HepG2 (cell line): ENCODE results near the gene LYRM7. TPM values are rescaled to one million over a fixed set of nuclear protein-coding genes. Genes with fewer than 3 reads are reported as not detected.
A peak's percentile ranks its signal among the peaks of the same experiment; 100 is the strongest.

ENCODE experiments used
- ADNP ChIP-seq: sonication (generic); formaldehyde crosslinking; IDR thresholded peaks from 2 replicates; pipeline ENCODE4 v1.4.0; 2020; ENCODE audit warnings: missing genetic modification reagents
- CENPX ChIP-seq: sonication (generic); formaldehyde crosslinking; IDR thresholded peaks from 2 replicates; pipeline ENCODE4 v1.9.0; 2021; ENCODE audit warnings: mild to moderate bottlenecking, missing genetic modification reagents, moderate library complexity
- FOXA1 ChIP-seq, 2 experiments: fragments of 450-650 bp in 1 of 2; sonication (generic) in 1 of 2; formaldehyde crosslinking in 1 of 2; IDR thresholded peaks; 2 replicates each; pipeline versions ENCODE4 v1.4.0 to v1.6.1; 2016 to 2020; ENCODE audit warnings: missing genetic modification reagents in 1 of 2
- JUND ChIP-seq: sonication (generic); formaldehyde crosslinking; IDR thresholded peaks from 2 replicates; pipeline ENCODE4 v1.8.0; 2022; ENCODE audit warnings: mild to moderate bottlenecking, missing genetic modification reagents
- MAFF ChIP-seq: IDR thresholded peaks from 2 replicates; pipeline ENCODE4 v1.6.1; 2011; ENCODE audit warnings: low read depth, low read length, improper control_type of control experiment
- PATZ1 ChIP-seq: sonication (generic); formaldehyde crosslinking; IDR thresholded peaks from 2 replicates; pipeline ENCODE4 v1.4.0; 2020; ENCODE audit warnings: missing genetic modification reagents
- PAXIP1 ChIP-seq: sonication (generic); formaldehyde crosslinking; conservative IDR thresholded peaks from 2 replicates; pipeline ENCODE4 v1.4.0; 2020; ENCODE audit warnings: mild to moderate bottlenecking, missing genetic modification reagents, moderate library complexity
- POLR2G ChIP-seq: fragments of 200-400 bp; formaldehyde crosslinking; IDR thresholded peaks from 2 replicates; pipeline ENCODE4 v1.6.1; 2018; ENCODE audit warnings: mild to moderate bottlenecking, low read depth, low read length, moderate library complexity
- RXRA ChIP-seq: sonication (generic); formaldehyde crosslinking; IDR thresholded peaks from 2 replicates; pipeline ENCODE4 v1.5.1; 2020; ENCODE audit warnings: missing genetic modification reagents
- SNAI1 ChIP-seq: sonication (generic); formaldehyde crosslinking; IDR thresholded peaks from 2 replicates; pipeline ENCODE4 v1.5.0; 2020; ENCODE audit warnings: mild to moderate bottlenecking, missing genetic modification reagents, borderline replicate concordance
- ZBTB7B ChIP-seq: sonication (generic); formaldehyde crosslinking; IDR thresholded peaks from 2 replicates; pipeline ENCODE4 v1.4.0; 2020; ENCODE audit warnings: missing genetic modification reagents
- ZMAT5 ChIP-seq: sonication (generic); formaldehyde crosslinking; IDR thresholded peaks from 2 replicates; pipeline ENCODE4 v1.5.0; 2020; ENCODE audit warnings: mild to moderate bottlenecking, low read depth, missing genetic modification reagents, borderline replicate concordance
- ZNF281 ChIP-seq: sonication (generic); formaldehyde crosslinking; IDR thresholded peaks from 2 replicates; pipeline ENCODE4 v1.4.0; 2020; ENCODE audit warnings: missing genetic modification reagents, borderline replicate concordance
- ZNF296 ChIP-seq: sonication (generic); formaldehyde crosslinking; conservative IDR thresholded peaks from 2 replicates; pipeline ENCODE4 v1.5.0; 2020; ENCODE audit warnings: mild to moderate bottlenecking, missing genetic modification reagents
- ZNF761 ChIP-seq: sonication (generic); formaldehyde crosslinking; conservative IDR thresholded peaks from 2 replicates; pipeline ENCODE4 v1.4.0; 2020; ENCODE audit warnings: mild to moderate bottlenecking, missing genetic modification reagents
- ZNF800 ChIP-seq: sonication (generic); formaldehyde crosslinking; IDR thresholded peaks from 2 replicates; pipeline ENCODE4 v1.4.0; 2020; ENCODE audit warnings: missing genetic modification reagents
- ZNF878 ChIP-seq: sonication (generic); formaldehyde crosslinking; IDR thresholded peaks from 2 replicates; pipeline ENCODE4 v1.8.1; 2023; ENCODE audit warnings: mild to moderate bottlenecking, missing genetic modification reagents, moderate library complexity
- polyA plus RNA-seq, 8 experiments: library from polyadenylated mRNA; depleted of rRNA in 3 of 8; stranded (reverse) in 7 of 8; unstranded in 1 of 8; fragments of >200 nt; fragmentation: Illumina TruSeq in 4 of 8; extraction: Trizol in 4 of 8; gene quantifications; 2 replicates each; pipeline versions ENCODE4 v1.2.1 to v1.2.3, GENCODE V29; 2011 to 2016; ENCODE audit warnings: low read depth in 4 of 8, missing spikeins in 1 of 8, mixed read lengths in 1 of 8; ENCODE audit not compliant: insufficient read depth in 1 of 8
- total RNA-seq, 5 experiments: library from RNA; depleted of rRNA; stranded (reverse); fragments of >200 nt; fragmentation: Illumina TruSeq; extraction: Trizol; gene quantifications; 2 replicates each; pipeline ENCODE4 v1.2.3, GENCODE V29; 2016; ENCODE audit warnings: low read depth in 1 of 5
- TF ChIP-seq, protein P1 (sequence below): sonication (generic); formaldehyde crosslinking; IDR thresholded peaks from 2 replicates; pipeline ENCODE4 v1.4.0; 2020; ENCODE audit warnings: mild to moderate bottlenecking, missing genetic modification reagents

Gene LYRM7
- total and polyA plus RNA-seq, 2 of the 13 experiments (the other 11 are each of a cell fraction or from before 2014, with no cell fraction given) = 3.0 to 5.5 TPM

GRCh38 chr5:131165119-131165727 is 5.5 kb upstream of the LYRM7 start, which contains the start of gene HINT1 (continued):
- TF ChIP-seq ZNF281 (CRISPR knock-in tag) (no peak), ZNF878 (CRISPR knock-in tag) (no peak), ZNF296 (CRISPR knock-in tag) (no peak), JUND (CRISPR knock-in tag) (no peak), POLR2G (peak; percentile 90), ZMAT5 (CRISPR knock-in tag) (no peak), ADNP (CRISPR knock-in tag) (no peak), ZNF800 (CRISPR knock-in tag) (peak; percentile 49; the same call in 1 of the 2 replicates), SNAI1 (CRISPR knock-in tag) (no peak), ZNF761 (CRISPR knock-in tag) (peak; percentile 89; the same call in 1 of the 2 replicates), PATZ1 (CRISPR knock-in tag) (0 out of 2 replicates have a peak, but pooled peaks have one; percentile 36), ZBTB7B (CRISPR knock-in tag) (no peak), FOXA1 (IDR thresholded peaks at IDR 0.05) (no peak), FOXA1 (CRISPR knock-in tag; IDR thresholded peaks at IDR 0.05) (no peak), PAXIP1 (peak; percentile 37), CENPX (CRISPR knock-in tag) (no peak), MAFF (no peak), RXRA (CRISPR knock-in tag) (no peak; the same call in 1 of the 2 replicates)
- TF ChIP-seq, protein P1, sequence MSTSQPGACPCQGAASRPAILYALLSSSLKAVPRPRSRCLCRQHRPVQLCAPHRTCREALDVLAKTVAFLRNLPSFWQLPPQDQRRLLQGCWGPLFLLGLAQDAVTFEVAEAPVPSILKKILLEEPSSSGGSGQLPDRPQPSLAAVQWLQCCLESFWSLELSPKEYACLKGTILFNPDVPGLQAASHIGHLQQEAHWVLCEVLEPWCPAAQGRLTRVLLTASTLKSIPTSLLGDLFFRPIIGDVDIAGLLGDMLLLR (CRISPR knock-in tag) = no peak
